GM23338 (cell line): ENCODE data around the gene SDC3. TPM values are rescaled to one million over a fixed set of nuclear protein-coding genes. Genes with fewer than 3 reads are reported as not detected.
"Not testable (repeated sequence)": the region's sequence is repeated elsewhere in the genome, so short reads cannot be mapped to it uniquely, and the experiment has no call there.

Source experiments
- ATAC-seq: fragments of 200-7000 bp; cut with Tn5 transposase; 3 replicates; pipeline ENCODE4 v1.9.1; 2020
- DNase-seq: peaks from one replicate; pipeline ENCODE4 v3.0.0-alpha.2; 2015; ENCODE audit warnings: low spot score
- H2AFZ ChIP-seq: fragments of 200-600 bp; sonication (generic); 2 replicates; pipeline ENCODE4 v1.8.0; 2016; ENCODE audit warnings: antibody characterized with exemption, mild to moderate bottlenecking, moderate library complexity
- H3F3A ChIP-seq: fragments of 200-600 bp; sonication (generic); replicated peaks from 2 replicates; pipeline ENCODE4 v1.8.0; 2017; ENCODE audit warnings: antibody characterized with exemption, mixed run types, low read depth
- H3K27ac ChIP-seq: fragments of 200-600 bp; sonication (generic); 2 replicates; pipeline ENCODE4 v1.6.1; 2016; ENCODE audit warnings: low read depth
- H3K27me3 ChIP-seq: fragments of 200-600 bp; sonication (generic); 2 replicates; pipeline ENCODE4 v1.8.0; 2016; ENCODE audit warnings: mild to moderate bottlenecking, mixed run types, moderate library complexity; ENCODE audit not compliant: insufficient read depth
- H3K36me3 ChIP-seq: fragments of 200-600 bp; sonication (generic); 2 replicates; pipeline ENCODE4 v1.8.0; 2016; ENCODE audit warnings: mild to moderate bottlenecking; ENCODE audit not compliant: insufficient read depth
- H3K4me1 ChIP-seq: fragments of 200-600 bp; sonication (generic); 2 replicates; pipeline ENCODE4 v1.8.0; 2016; ENCODE audit warnings: mild to moderate bottlenecking, moderate library complexity; ENCODE audit not compliant: insufficient read depth
- H3K4me2 ChIP-seq: fragments of 200-600 bp; sonication (generic); 2 replicates; pipeline ENCODE4 v1.7.1; 2017; ENCODE audit warnings: mixed run types
- H3K4me3 ChIP-seq: fragments of 200-600 bp; sonication (generic); 2 replicates; pipeline ENCODE4 v1.6.1; 2016; ENCODE audit warnings: mixed run types
- H3K79me2 ChIP-seq: fragments of 200-600 bp; sonication (generic); replicated peaks from 2 replicates; pipeline ENCODE4 v1.8.0; 2017; ENCODE audit warnings: mild to moderate bottlenecking; ENCODE audit not compliant: insufficient read depth
- H3K9me2 ChIP-seq: fragments of 200-600 bp; sonication (generic); 2 replicates; pipeline ENCODE4 v1.8.0; 2017; ENCODE audit not compliant: insufficient read depth
- H4K20me1 ChIP-seq: fragments of 200-600 bp; sonication (generic); replicated peaks from 2 replicates; pipeline ENCODE4 v1.8.0; 2017; ENCODE audit warnings: mild to moderate bottlenecking; ENCODE audit not compliant: insufficient read depth
- H3K27ac Mint-ChIP-seq: 2 replicates; pipeline ENCODE4 v1.8.0; 2020; ENCODE audit warnings: inconsistent platforms, mild to moderate bottlenecking, moderate library complexity, mixed read lengths
- H3K27me3 Mint-ChIP-seq: 3 replicates; pipeline ENCODE4 v1.8.0; 2022; ENCODE audit warnings: low read depth, mild to moderate bottlenecking, moderate library complexity, mixed read lengths, inconsistent platforms; ENCODE audit not compliant: insufficient read depth, poor library complexity
- H3K36me3 Mint-ChIP-seq: 3 replicates; pipeline ENCODE4 v1.8.0; 2021; ENCODE audit warnings: low read depth, mild to moderate bottlenecking, inconsistent platforms, moderate library complexity, mixed read lengths
- H3K4me1 Mint-ChIP-seq: 3 replicates; pipeline ENCODE4 v1.8.0; 2020; ENCODE audit warnings: mild to moderate bottlenecking, inconsistent platforms, mixed read lengths
- H3K4me3 Mint-ChIP-seq: 3 replicates; pipeline ENCODE4 v1.8.0; 2021; ENCODE audit warnings: moderate library complexity, mild to moderate bottlenecking, inconsistent platforms, mixed read lengths
- H3K9me3 Mint-ChIP-seq: 3 replicates; pipeline ENCODE4 v1.8.0; 2020; ENCODE audit warnings: moderate library complexity, mild to moderate bottlenecking, inconsistent platforms, mixed read lengths
- EZH2 ChIP-seq: fragments of 200-600 bp; sonication (generic); IDR thresholded peaks from one replicate; pipeline ENCODE4 v1.8.0; 2017; ENCODE audit warnings: antibody characterized with exemption, mild to moderate bottlenecking, low read depth; ENCODE audit not compliant: unreplicated experiment
- EZH2phosphoT487 ChIP-seq: fragments of 200-600 bp; sonication (generic); IDR thresholded peaks from one replicate; pipeline ENCODE4 v1.8.1; 2018; ENCODE audit warnings: antibody characterized with exemption; ENCODE audit not compliant: unreplicated experiment
- POLR2AphosphoS5 ChIP-seq: IDR thresholded peaks from 2 replicates; pipeline ENCODE4 v1.6.1; 2016; ENCODE audit warnings: antibody characterized with exemption, low read depth
- STAT1 ChIP-seq: IDR thresholded peaks from one replicate; pipeline ENCODE4 v1.6.1; 2016; ENCODE audit warnings: antibody characterized with exemption; ENCODE audit not compliant: unreplicated experiment
- polyA plus RNA-seq: library from polyadenylated mRNA; unstranded; fragments of >200 nt; fragmentation: Nextera tagmentation; extraction: Ambion mirVana; gene quantifications from 2 replicates; pipeline ENCODE4 v1.2.1, GENCODE V29; 2016
- total RNA-seq: library from RNA; depleted of rRNA; stranded (reverse); fragments of >200 nt; shearing (Covaris generic); gene quantifications from 2 replicates; pipeline ENCODE4 v1.2.3, GENCODE V29; 2014
- TF ChIP-seq, protein P1 (sequence below): IDR thresholded peaks from one replicate; pipeline ENCODE4 v1.6.1; 2018; ENCODE audit warnings: antibody characterized with exemption; ENCODE audit not compliant: unreplicated experiment
- TF ChIP-seq, protein P2 (sequence below), 2 experiments: fragments of 200-600 bp in 1 of 2; sonication (generic) in 1 of 2; conservative IDR thresholded peaks; 2 replicates each; pipeline versions ENCODE4 v1.5.1 to v1.6.1; 2016 to 2017; ENCODE audit warnings: antibody characterized with exemption in 2 of 2, low read depth in 2 of 2, mild to moderate bottlenecking in 2 of 2, moderate library complexity in 1 of 2

SDC3 gene
- total and polyA plus RNA-seq, 2 experiments from 2014 or later = 5.2 to 29.7 TPM

DNA sequence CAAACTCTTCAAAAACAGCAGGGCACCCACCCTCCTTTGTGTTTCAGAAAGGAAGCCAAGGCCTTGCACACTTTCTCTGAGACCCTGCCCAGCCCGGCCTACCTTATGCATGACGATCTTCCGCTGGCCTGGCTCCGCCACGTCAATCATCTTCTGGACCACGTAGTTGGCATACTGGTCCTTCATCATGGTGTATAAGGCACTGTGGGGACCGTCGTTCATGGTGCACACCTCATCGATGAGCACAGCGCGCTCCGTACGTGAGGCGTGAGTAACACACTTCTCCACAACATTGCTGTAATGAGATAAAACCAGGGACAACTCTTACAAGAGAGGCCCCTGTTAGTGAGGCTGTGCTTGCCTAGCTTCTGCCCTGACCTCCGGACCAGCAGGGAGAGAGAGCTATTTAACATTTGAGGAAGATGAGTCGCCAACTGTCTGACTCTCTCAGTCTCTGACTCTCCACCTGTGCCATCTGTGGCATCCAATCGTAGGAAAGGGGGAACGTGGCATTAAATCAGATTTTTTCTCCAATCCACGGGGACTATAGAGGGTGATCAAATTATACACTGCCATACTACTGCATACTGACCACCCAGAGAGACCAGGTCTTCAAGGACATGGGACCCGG is 28.1 kb upstream of the SDC3 start:
- peaks cover 27% of the 10 kb centered on the region for H4K20me1 ChIP-seq
- H3K4me3 ChIP-seq = no peak overlapping the region
- ATAC-seq (no peak), DNase-seq (no peak)
- TF ChIP-seq EZH2 (no peak), POLR2AphosphoS5 (no peak)
- TF ChIP-seq, protein P1, sequence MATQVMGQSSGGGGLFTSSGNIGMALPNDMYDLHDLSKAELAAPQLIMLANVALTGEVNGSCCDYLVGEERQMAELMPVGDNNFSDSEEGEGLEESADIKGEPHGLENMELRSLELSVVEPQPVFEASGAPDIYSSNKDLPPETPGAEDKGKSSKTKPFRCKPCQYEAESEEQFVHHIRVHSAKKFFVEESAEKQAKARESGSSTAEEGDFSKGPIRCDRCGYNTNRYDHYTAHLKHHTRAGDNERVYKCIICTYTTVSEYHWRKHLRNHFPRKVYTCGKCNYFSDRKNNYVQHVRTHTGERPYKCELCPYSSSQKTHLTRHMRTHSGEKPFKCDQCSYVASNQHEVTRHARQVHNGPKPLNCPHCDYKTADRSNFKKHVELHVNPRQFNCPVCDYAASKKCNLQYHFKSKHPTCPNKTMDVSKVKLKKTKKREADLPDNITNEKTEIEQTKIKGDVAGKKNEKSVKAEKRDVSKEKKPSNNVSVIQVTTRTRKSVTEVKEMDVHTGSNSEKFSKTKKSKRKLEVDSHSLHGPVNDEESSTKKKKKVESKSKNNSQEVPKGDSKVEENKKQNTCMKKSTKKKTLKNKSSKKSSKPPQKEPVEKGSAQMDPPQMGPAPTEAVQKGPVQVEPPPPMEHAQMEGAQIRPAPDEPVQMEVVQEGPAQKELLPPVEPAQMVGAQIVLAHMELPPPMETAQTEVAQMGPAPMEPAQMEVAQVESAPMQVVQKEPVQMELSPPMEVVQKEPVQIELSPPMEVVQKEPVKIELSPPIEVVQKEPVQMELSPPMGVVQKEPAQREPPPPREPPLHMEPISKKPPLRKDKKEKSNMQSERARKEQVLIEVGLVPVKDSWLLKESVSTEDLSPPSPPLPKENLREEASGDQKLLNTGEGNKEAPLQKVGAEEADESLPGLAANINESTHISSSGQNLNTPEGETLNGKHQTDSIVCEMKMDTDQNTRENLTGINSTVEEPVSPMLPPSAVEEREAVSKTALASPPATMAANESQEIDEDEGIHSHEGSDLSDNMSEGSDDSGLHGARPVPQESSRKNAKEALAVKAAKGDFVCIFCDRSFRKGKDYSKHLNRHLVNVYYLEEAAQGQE = no peak
- H2AFZ ChIP-seq = no peak overlapping the region
- no peak overlapping the region for H3K4me2 ChIP-seq
- no peaks in the 10 kb centered on the region for H3K4me1 ChIP-seq
- peaks cover 10% of the 10 kb centered on the region; the same call in 1 of the 2 replicates for H3K79me2 ChIP-seq
- Mint-ChIP-seq H3K9me3 (no peaks in the 10 kb centered on the region), H3K4me3 (no peak overlapping the region), H3K36me3 (peaks cover 84% of the 10 kb centered on the region), H3K27me3 (peaks cover 9% of the 10 kb centered on the region), H3K27ac (peak overlapping the region; percentile 20; the same call in 1 of the 2 replicates), H3K4me1 (0 out of 3 replicates have a peak, but pooled peaks cover 2% of the 10 kb centered on the region)
- H3K9me2 ChIP-seq = no peaks in the 10 kb centered on the region
- peaks cover 13% of the 10 kb centered on the region for H3F3A ChIP-seq
- peaks cover 43% of the 10 kb centered on the region for H3K36me3 ChIP-seq
- H3K27ac ChIP-seq = no peak overlapping the region
- H3K27me3 ChIP-seq = no peaks in the 10 kb centered on the region

DNA sequence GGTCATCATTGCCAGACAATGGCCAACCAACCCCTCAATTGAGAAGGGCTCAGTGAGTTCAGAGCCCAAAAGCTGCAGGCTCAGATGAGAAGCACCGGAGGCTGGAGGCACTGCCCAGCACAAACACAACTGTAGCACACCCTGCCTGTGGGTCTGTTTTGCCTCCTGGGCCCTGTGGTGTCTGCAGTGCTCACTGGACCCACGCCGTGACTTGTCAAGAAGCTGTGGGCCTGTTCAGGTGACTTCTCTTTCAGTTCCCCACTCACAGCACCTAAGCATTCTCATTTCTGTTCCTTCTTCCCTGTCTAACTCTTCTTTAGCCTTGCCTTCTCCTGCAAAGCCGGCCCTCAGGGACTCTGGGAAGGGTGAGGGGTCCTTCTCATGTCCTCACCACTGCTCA is 27.2 kb upstream of the SDC3 start:
- H3K4me1 ChIP-seq, H3K4me1 Mint-ChIP-seq: not testable (repeated sequence)

DNA sequence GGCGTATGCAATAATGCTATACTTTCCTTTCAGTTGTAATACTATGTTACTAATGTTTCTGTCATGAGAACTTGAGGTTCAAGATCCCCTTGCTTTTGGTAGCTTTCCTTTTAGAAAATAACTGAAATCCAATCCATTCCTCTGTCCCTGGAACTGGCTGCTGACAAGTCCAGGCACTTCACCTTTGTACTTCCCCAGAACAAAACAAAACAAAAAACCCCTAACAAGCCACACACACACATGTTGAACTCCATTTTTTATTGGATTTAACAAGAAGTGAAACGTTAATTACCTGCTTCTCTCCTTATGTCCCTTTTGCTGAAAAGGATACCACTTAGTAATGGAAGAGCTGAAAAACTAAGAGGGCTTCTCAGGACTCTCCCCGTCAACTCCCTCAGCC is 26.1 kb upstream of the SDC3 start:
- H3K27me3 ChIP-seq = no peaks in the 10 kb centered on the region
- no peak for ATAC-seq
- peaks cover 24% of the 10 kb centered on the region for H3K36me3 ChIP-seq
- peaks cover 12% of the 10 kb centered on the region for H3K27me3 Mint-ChIP-seq
- peak overlapping the region; percentile 67 for H3K27ac ChIP-seq
- H3K36me3 Mint-ChIP-seq = peaks cover 66% of the 10 kb centered on the region
- H3F3A ChIP-seq = peaks cover 30% of the 10 kb centered on the region
- H4K20me1 ChIP-seq = peaks cover 27% of the 10 kb centered on the region
- H3K4me1 ChIP-seq = peaks cover 4% of the 10 kb centered on the region; the same call in 1 of the 2 replicates
- H3K4me3 ChIP-seq = no peak overlapping the region
- H3K9me3 Mint-ChIP-seq = no peaks in the 10 kb centered on the region
- H3K79me2 ChIP-seq = 0 out of 2 replicates have a peak, but pooled peaks cover 9% of the 10 kb centered on the region
- DNase-seq = no peak
- no peak overlapping the region for H3K4me2 ChIP-seq
- peaks cover 2% of the 10 kb centered on the region; the same call in 1 of the 3 replicates for H3K4me1 Mint-ChIP-seq
- no peak overlapping the region for H2AFZ ChIP-seq
- no peaks in the 10 kb centered on the region for H3K9me2 ChIP-seq
- H3K4me3 Mint-ChIP-seq = no peak overlapping the region
- peak overlapping the region; percentile 70 for H3K27ac Mint-ChIP-seq
- no peak for TF ChIP-seq EZH2phosphoT487
- TF ChIP-seq, protein P2, sequence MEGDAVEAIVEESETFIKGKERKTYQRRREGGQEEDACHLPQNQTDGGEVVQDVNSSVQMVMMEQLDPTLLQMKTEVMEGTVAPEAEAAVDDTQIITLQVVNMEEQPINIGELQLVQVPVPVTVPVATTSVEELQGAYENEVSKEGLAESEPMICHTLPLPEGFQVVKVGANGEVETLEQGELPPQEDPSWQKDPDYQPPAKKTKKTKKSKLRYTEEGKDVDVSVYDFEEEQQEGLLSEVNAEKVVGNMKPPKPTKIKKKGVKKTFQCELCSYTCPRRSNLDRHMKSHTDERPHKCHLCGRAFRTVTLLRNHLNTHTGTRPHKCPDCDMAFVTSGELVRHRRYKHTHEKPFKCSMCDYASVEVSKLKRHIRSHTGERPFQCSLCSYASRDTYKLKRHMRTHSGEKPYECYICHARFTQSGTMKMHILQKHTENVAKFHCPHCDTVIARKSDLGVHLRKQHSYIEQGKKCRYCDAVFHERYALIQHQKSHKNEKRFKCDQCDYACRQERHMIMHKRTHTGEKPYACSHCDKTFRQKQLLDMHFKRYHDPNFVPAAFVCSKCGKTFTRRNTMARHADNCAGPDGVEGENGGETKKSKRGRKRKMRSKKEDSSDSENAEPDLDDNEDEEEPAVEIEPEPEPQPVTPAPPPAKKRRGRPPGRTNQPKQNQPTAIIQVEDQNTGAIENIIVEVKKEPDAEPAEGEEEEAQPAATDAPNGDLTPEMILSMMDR (conservative IDR thresholded peaks at IDR 0.05; ENCODE audit: low read depth in 2 of 2) = no peak
- no peak for TF ChIP-seq EZH2
- TF ChIP-seq STAT1 = no peak

More for the DNA sequence above, 27.2 kb upstream of the SDC3 start:
- Histone ChIP-seq H4K20me1 (peaks cover 27% of the 10 kb centered on the region), H3K79me2 (0 out of 2 replicates have a peak, but pooled peaks cover 10% of the 10 kb centered on the region), H3F3A (peaks cover 21% of the 10 kb centered on the region), H3K36me3 (peaks cover 35% of the 10 kb centered on the region)
- peaks cover 77% of the 10 kb centered on the region for H3K36me3 Mint-ChIP-seq
- ATAC-seq, H2AFZ ChIP-seq, DNase-seq, H3K27ac Mint-ChIP-seq, H3K27ac ChIP-seq, H3K4me2 ChIP-seq, H3K9me3 Mint-ChIP-seq, H3K9me2 ChIP-seq, H3K27me3 ChIP-seq, H3K4me3 Mint-ChIP-seq, H3K4me3 ChIP-seq: not testable (repeated sequence)
- peaks cover 11% of the 10 kb centered on the region for H3K27me3 Mint-ChIP-seq
